Trophoblast cell (in vitro differentiated cells and primary cell): ENCODE data around the gene GLDN. TPM values are rescaled to one million over a fixed set of nuclear protein-coding genes. Genes with fewer than 3 reads are reported as not detected.

Experiments used
- DNase-seq, 2 donors: peaks; one replicate each; pipeline ENCODE4 v3.0.0-alpha.2; 2016
- H2AFZ ChIP-seq: 2 replicates; pipeline ENCODE4 v1.6.1; 2013; ENCODE audit warnings: low read length, moderate library complexity, mild to moderate bottlenecking; ENCODE audit not compliant: insufficient read depth, poor library complexity
- H2AK5ac ChIP-seq: 2 replicates; pipeline ENCODE4 v1.6.1; 2013; ENCODE audit warnings: mild to moderate bottlenecking, low read length
- H2BK120ac ChIP-seq: 2 replicates; pipeline ENCODE4 v1.6.1; 2013; ENCODE audit warnings: low read length, mild to moderate bottlenecking, moderate library complexity; ENCODE audit not compliant: insufficient read depth, poor library complexity
- H2BK12ac ChIP-seq: 2 replicates; pipeline ENCODE4 v1.6.1; 2013; ENCODE audit warnings: mild to moderate bottlenecking, low read length, moderate library complexity
- H2BK5ac ChIP-seq: 2 replicates; pipeline ENCODE4 v1.6.1; 2013; ENCODE audit warnings: low read length, low read depth, moderate library complexity, mild to moderate bottlenecking; ENCODE audit not compliant: poor library complexity
- H3K14ac ChIP-seq: 2 replicates; pipeline ENCODE4 v1.6.1; 2013; ENCODE audit warnings: mild to moderate bottlenecking, low read length
- H3K18ac ChIP-seq: 2 replicates; pipeline ENCODE4 v1.6.1; 2013; ENCODE audit warnings: mild to moderate bottlenecking, low read length
- H3K23ac ChIP-seq: 2 replicates; pipeline ENCODE4 v1.6.1; 2013; ENCODE audit warnings: low read length
- H3K27ac ChIP-seq: 2 replicates; pipeline ENCODE4 v1.5.1; 2013; ENCODE audit warnings: low read depth, mild to moderate bottlenecking, inconsistent platforms, low read length, moderate library complexity
- H3K27me3 ChIP-seq: 2 replicates; pipeline ENCODE4 v1.6.1; 2013; ENCODE audit warnings: inconsistent platforms, mild to moderate bottlenecking, low read length, moderate library complexity; ENCODE audit not compliant: insufficient read depth
- H3K36me3 ChIP-seq, 2 experiments: 1 replicate in 1 of 2; 2 replicates in 1 of 2; pipeline ENCODE4 v1.6.1; 2013; ENCODE audit warnings: low read length in 2 of 2, mild to moderate bottlenecking in 2 of 2, moderate library complexity in 1 of 2; ENCODE audit not compliant: insufficient read depth in 2 of 2, control insufficient read depth in 1 of 2
- H3K4ac ChIP-seq: 2 replicates; pipeline ENCODE4 v1.6.1; 2013; ENCODE audit warnings: low read depth, mild to moderate bottlenecking, low read length, moderate library complexity
- H3K4me1 ChIP-seq, 2 experiments: 1 replicate in 1 of 2; 2 replicates in 1 of 2; pipeline ENCODE4 v1.6.1; 2013; ENCODE audit warnings: low read length in 2 of 2, mild to moderate bottlenecking in 2 of 2, moderate library complexity in 1 of 2; ENCODE audit not compliant: insufficient read depth in 2 of 2, control insufficient read depth in 1 of 2
- H3K4me2 ChIP-seq: 2 replicates; pipeline ENCODE4 v1.6.1; 2013; ENCODE audit warnings: inconsistent platforms, mild to moderate bottlenecking, low read length, moderate library complexity
- H3K4me3 ChIP-seq: 2 replicates; pipeline ENCODE4 v1.5.1; 2013; ENCODE audit warnings: mild to moderate bottlenecking, low read depth, low read length, inconsistent platforms
- H3K79me1 ChIP-seq: one replicate; pipeline ENCODE4 v1.6.1; 2013; ENCODE audit warnings: low read length
- H3K79me2 ChIP-seq: 2 replicates; pipeline ENCODE4 v1.6.1; 2013; ENCODE audit warnings: low read length, mild to moderate bottlenecking; ENCODE audit not compliant: control insufficient read depth, insufficient read depth, poor library complexity
- H3K9ac ChIP-seq: 2 replicates; pipeline ENCODE4 v1.6.1; 2013; ENCODE audit warnings: mild to moderate bottlenecking, low read length
- H3K9me3 ChIP-seq: 2 replicates; pipeline ENCODE4 v1.6.1; 2013; ENCODE audit warnings: low read depth, mild to moderate bottlenecking, control low read depth, inconsistent platforms, low read length; ENCODE audit not compliant: insufficient read depth
- H4K12ac ChIP-seq: 2 replicates; pipeline ENCODE4 v1.6.1; 2013; ENCODE audit warnings: low read depth, mild to moderate bottlenecking, low read length, moderate library complexity
- H4K8ac ChIP-seq: 2 replicates; pipeline ENCODE4 v1.6.1; 2013; ENCODE audit warnings: low read depth, mild to moderate bottlenecking, low read length, moderate library complexity
- H4K91ac ChIP-seq: one replicate; pipeline ENCODE4 v1.6.1; 2013; ENCODE audit warnings: low read depth, mild to moderate bottlenecking, low read length, moderate library complexity
- WGBS: extraction: QIAGEN DNeasy Blood & Tissue Kit; methylation state at CpG from one replicate; pipeline ENCODE4 v1.1.7; 2013; ENCODE audit warnings: missing lambda C conversion rate; ENCODE audit not compliant: insufficient read length, insufficient coverage; ENCODE audit errors: extremely low coverage; 5-methylcytosine and 5-hydroxymethylcytosine counted together
- polyA plus RNA-seq: library from polyadenylated mRNA; stranded (reverse); fragments of 200-250 nt; gene quantifications from 2 replicates; pipeline ENCODE4 v1.2.3, GENCODE V29; 2013

The GLDN gene
- polyA plus RNA-seq: 10.9 and 12.0 TPM in 2 replicates

DNA sequence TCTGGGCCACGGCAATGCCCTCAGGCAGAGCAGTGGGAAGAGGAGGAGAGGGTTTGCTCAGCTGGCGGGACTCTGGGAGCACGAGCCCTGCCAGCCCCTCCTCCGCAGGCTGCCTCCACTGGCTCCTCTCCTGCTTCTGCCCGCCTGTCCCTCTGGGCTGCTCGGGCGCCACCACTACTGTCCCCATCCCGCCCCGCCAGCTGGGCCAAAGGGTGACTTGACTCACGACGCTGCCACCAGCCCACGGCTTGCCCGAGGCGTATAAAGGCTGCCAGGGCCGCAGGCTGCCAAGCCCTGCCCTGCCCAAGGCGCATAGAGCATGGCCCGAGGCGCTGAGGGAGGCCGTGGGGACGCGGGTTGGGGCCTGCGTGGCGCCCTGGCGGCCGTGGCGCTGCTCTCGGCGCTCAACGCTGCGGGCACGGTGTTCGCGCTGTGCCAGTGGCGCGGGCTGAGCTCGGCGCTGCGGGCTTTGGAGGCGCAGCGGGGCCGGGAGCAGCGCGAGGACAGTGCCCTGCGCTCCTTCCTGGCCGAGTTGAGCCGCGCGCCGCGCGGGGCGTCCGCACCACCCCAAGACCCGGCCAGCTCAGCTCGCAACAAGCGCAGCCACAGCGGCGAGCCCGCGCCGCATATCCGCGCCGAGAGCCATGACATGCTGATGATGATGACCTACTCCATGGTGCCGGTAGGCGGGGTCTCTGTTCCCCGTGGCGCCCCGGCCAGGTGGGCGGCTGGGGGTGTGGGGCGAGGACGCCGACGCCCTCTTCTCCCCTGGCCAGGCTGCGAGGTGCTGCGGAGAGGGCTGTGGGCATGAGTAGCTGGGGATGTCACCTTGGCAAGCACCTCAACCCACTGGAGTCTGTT, at the start of gene GLDN:
Gene GLDN (plus strand): TSS at position 290 of the 861 bp plus-strand sequence. CDS start 30 bp downstream, at position 320.
- H2BK120ac ChIP-seq: peak within 1 kb of the TSS; percentile 85
- H3K79me1 ChIP-seq: peaks cover 27% of the 10 kb centered on the region
- peak within 1 kb of the TSS; percentile 46 for H3K27ac ChIP-seq
- peak within 1 kb of the TSS; percentile 66 for H2AFZ ChIP-seq
- peak within 1 kb of the TSS; percentile 39 for H3K4ac ChIP-seq
- H3K9ac ChIP-seq: peak within 1 kb of the TSS; percentile 15
- H4K8ac ChIP-seq: peak within 1 kb of the TSS; percentile 56
- peak within 1 kb of the TSS; percentile 86 for H3K14ac ChIP-seq
- H3K4me2 ChIP-seq: peak within 1 kb of the TSS; percentile 98
- peak within 1 kb of the TSS; percentile 22 for H4K12ac ChIP-seq
- H3K4me3 ChIP-seq: peak within 1 kb of the TSS; percentile 69
- peaks cover 6% of the 10 kb centered on the region for H3K79me2 ChIP-seq
- H3K23ac ChIP-seq: peak within 1 kb of the TSS; percentile 11
- no peaks in the 10 kb centered on the region for H3K27me3 ChIP-seq
- H3K18ac ChIP-seq: peak within 1 kb of the TSS; percentile 79
- peak; percentile 50 to 91 for DNase-seq
- WGBS: no CpG with 5 or more reads among the region's 76 CpGs
- peak within 1 kb of the TSS; percentile 52 for H4K91ac ChIP-seq
- no peaks in the 10 kb centered on the region for H3K36me3 ChIP-seq
- peak within 1 kb of the TSS; percentile 70 for H2BK12ac ChIP-seq
- H3K9me3 ChIP-seq: peaks cover 7% of the 10 kb centered on the region
- H2BK5ac ChIP-seq: peak within 1 kb of the TSS; percentile 33
- peak within 1 kb of the TSS; percentile 59 for H2AK5ac ChIP-seq
- peaks cover 13 to 24% of the 10 kb centered on the region in 2 experiments for H3K4me1 ChIP-seq

DNA sequence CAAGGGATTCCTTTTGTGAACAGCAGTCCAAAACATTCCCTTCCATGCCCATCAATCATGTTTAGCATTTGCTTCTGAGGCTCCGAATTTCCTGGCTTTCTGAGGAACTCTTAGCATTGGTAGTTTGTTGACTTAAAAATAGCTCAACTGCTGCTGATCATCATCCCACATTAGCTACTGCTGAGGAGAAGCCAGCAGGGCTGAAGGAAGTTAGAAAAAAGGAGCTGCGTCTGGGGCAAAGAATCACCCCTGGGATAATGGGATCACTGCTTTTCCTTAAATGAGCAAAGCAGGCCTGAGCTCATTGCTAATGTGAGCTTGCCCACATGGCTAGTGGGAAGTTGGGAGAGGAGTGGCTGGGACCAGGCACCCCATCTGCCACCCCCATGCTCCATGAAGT, 42.8 kb upstream of the GLDN start:
- H4K12ac ChIP-seq: no peak overlapping the region
- no peak overlapping the region for H2AK5ac ChIP-seq
- H2AFZ ChIP-seq: no peak overlapping the region
- no peaks in the 10 kb centered on the region for H3K9me3 ChIP-seq
- no peak overlapping the region for H3K14ac ChIP-seq
- H2BK12ac ChIP-seq: no peak overlapping the region
- H3K36me3 ChIP-seq: no peaks in the 10 kb centered on the region
- H3K4me3 ChIP-seq: no peak overlapping the region
- H3K79me1 ChIP-seq: peaks cover 3% of the 10 kb centered on the region
- no peak overlapping the region for H4K8ac ChIP-seq
- peak overlapping the region; percentile 6 for H2BK120ac ChIP-seq
- H3K18ac ChIP-seq: no peak overlapping the region
- H3K27ac ChIP-seq: no peak overlapping the region
- H3K23ac ChIP-seq: no peak overlapping the region
- H2BK5ac ChIP-seq: no peak overlapping the region
- no peak overlapping the region for H3K4me2 ChIP-seq
- peaks cover 0 to 7% of the 10 kb centered on the region in 2 experiments for H3K4me1 ChIP-seq
- no peak overlapping the region for H3K9ac ChIP-seq
- H4K91ac ChIP-seq: peak overlapping the region; percentile 7
- DNase-seq: no peak
- no CpG with 5 or more reads among the region's 2 CpGs for WGBS
- no peaks in the 10 kb centered on the region for H3K27me3 ChIP-seq
- H3K79me2 ChIP-seq: no peaks in the 10 kb centered on the region
- H3K4ac ChIP-seq: no peak overlapping the region

DNA sequence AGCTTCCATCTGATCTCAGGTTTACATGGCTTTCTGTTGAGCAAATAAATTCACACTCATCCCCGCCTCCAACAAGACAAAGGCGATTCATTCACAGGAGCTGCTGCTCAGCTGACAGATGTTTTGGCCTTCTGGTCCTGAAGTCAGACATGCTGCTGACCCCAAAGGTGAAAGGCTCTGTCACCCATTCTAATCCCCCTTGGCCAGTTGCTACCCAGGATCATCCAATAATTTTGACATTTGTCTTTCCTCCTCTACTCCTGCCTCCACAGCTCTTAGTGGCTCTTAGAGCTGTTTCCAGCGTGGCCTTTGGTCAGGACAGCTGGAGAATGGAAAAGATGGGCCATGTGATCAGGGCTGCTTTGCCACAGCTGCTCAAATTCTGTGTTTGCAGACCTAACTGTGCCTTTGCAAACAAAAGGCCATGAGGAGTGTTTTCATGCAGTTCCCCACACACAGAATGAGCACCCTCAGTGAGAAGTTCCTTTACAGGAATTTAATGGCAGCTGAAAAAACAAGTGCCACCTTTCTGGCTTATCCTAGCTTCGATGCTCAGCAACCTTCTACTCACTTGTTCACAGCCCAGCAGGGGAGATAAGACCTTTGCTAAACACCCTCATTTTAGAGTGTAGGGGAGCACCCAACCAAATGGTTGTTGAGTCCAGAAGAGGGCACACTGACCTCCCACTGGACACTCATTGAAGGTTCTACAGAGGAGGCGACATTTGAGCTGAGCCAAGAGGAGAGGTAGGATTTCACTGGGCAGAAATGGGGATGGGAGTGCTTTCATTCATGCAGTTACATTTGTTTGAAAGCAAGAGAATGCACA, 42.1 kb upstream of the GLDN start:
- no peak overlapping the region for H3K4me2 ChIP-seq
- H3K9ac ChIP-seq: no peak overlapping the region
- no peak overlapping the region for H3K27ac ChIP-seq
- no peaks in the 10 kb centered on the region for H3K79me2 ChIP-seq
- no peak for DNase-seq
- no peaks in the 10 kb centered on the region for H3K27me3 ChIP-seq
- peak overlapping the region; percentile 39 for H4K91ac ChIP-seq
- H3K18ac ChIP-seq: no peak overlapping the region
- no peak overlapping the region for H2BK5ac ChIP-seq
- H4K12ac ChIP-seq: no peak overlapping the region
- no CpG with 5 or more reads among the region's 5 CpGs for WGBS
- H2BK12ac ChIP-seq: peak overlapping the region; percentile 35
- no peak overlapping the region for H2AFZ ChIP-seq
- peaks cover 3% of the 10 kb centered on the region for H3K79me1 ChIP-seq
- H2BK120ac ChIP-seq: peak overlapping the region; percentile 6
- H3K14ac ChIP-seq: no peak overlapping the region
- no peak overlapping the region for H4K8ac ChIP-seq
- H3K36me3 ChIP-seq: no peaks in the 10 kb centered on the region
- no peak overlapping the region for H2AK5ac ChIP-seq
- no peak overlapping the region for H3K23ac ChIP-seq
- H3K4me3 ChIP-seq: no peak overlapping the region
- H3K9me3 ChIP-seq: no peaks in the 10 kb centered on the region
- no peak overlapping the region for H3K4ac ChIP-seq
- peaks cover 0 to 7% of the 10 kb centered on the region in 2 experiments for H3K4me1 ChIP-seq

DNA sequence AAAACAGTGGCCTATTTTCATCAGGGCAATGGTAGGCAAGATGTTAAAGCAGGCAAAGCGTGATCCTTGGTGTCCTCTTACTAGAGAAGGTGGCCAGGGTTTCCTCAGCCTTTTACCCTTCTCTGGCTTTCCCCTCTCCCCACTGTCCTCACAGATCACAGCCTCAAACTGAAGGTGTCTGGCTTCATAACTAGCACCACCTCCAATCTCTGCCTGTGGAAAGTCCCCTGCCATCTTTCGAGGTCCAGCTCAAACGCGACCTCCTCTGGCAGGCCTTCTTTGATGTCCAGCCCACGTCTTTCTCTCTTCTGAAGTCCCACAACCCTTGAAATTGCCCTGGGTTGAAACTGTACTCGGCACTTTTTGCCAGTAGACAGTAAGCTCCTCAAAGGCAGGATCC, 39.0 kb upstream of the GLDN start:
- DNase-seq: no peak
- H3K36me3 ChIP-seq: no peaks in the 10 kb centered on the region
- H2BK120ac ChIP-seq: no peak overlapping the region
- peaks cover 0 to 4% of the 10 kb centered on the region in 2 experiments for H3K4me1 ChIP-seq
- no peak overlapping the region for H3K4me3 ChIP-seq
- H3K4me2 ChIP-seq: no peak overlapping the region
- H2AFZ ChIP-seq: no peak overlapping the region
- H3K9ac ChIP-seq: no peak overlapping the region
- no peaks in the 10 kb centered on the region for H3K27me3 ChIP-seq
- peak overlapping the region; percentile 19 for H2AK5ac ChIP-seq
- no CpG with 5 or more reads among the region's 6 CpGs for WGBS
- no peak overlapping the region for H3K14ac ChIP-seq
- no peak overlapping the region for H4K12ac ChIP-seq
- H4K91ac ChIP-seq: no peak overlapping the region
- H3K9me3 ChIP-seq: no peaks in the 10 kb centered on the region
- H2BK12ac ChIP-seq: no peak overlapping the region
- H3K79me2 ChIP-seq: no peaks in the 10 kb centered on the region
- no peak overlapping the region for H4K8ac ChIP-seq
- H3K18ac ChIP-seq: no peak overlapping the region
- H3K23ac ChIP-seq: no peak overlapping the region
- H3K79me1 ChIP-seq: peaks cover 3% of the 10 kb centered on the region
- no peak overlapping the region for H2BK5ac ChIP-seq
- no peak overlapping the region for H3K4ac ChIP-seq
- H3K27ac ChIP-seq: no peak overlapping the region
